K562 (cell line): ENCODE data around the gene RNF26. TPM values are rescaled to one million over a fixed set of nuclear protein-coding genes. Genes with fewer than 3 reads are reported as not detected.

Source experiments
- ATAC-seq: fragments of 200-7000 bp; cut with Tn5 transposase; 3 replicates; pipeline ENCODE4 v1.9.1; 2020; ENCODE audit warnings: moderate library complexity
- BruUV-seq: library from RNA; stranded (reverse); fragments of 400-500 nt; replicated peaks from 2 replicates; lab custom pipeline; 2021; lab: Mats Ljungman, UMichigan
- CTCF ChIA-PET: fragments of 300-600 bp; formaldehyde crosslinking; extraction: SDS; loops from one replicate; lab custom pipeline; 2021; ENCODE audit warnings: low intra/inter-chr PET ratio; lab: Yijun Ruan, JAX
- POLR2A ChIA-PET: fragments of 300-600, 350-650 bp; sonication (Branson Sonifier 250); formaldehyde crosslinking; extraction: SDS; loops from one replicate; lab custom pipeline; 2021; ENCODE audit warnings: antibody characterized with exemption, inconsistent platforms; lab: Yijun Ruan, JAX
- DNase-seq, 4 experiments: peaks; one replicate each; pipeline versions ENCODE4 v3.0.0 to v3.0.0-alpha.2; 2011 to 2018; ENCODE audit warnings: low spot score in 3 of 4, mixed read lengths in 3 of 4; ENCODE audit errors: extremely low read depth in 1 of 4
- FAIRE-seq: peaks from 2 replicates; lab custom pipeline; 2011; peaks lifted over from hg19 to GRCh38; lab: Jason Lieb, UNC
- H2AFZ ChIP-seq: 2 replicates; pipeline ENCODE4 v1.6.0; 2011; ENCODE audit warnings: low read depth, low read length, control low read depth, inconsistent platforms
- H3K27ac ChIP-seq: fragments of 200-600 bp; 3 replicates; pipeline ENCODE4 v1.8.0; 2011; ENCODE audit warnings: low read depth, mild to moderate bottlenecking, control low read depth, inconsistent platforms, low read length, moderate library complexity, mixed read lengths; ENCODE audit errors: extremely low read depth
- H3K27me3 ChIP-seq, 2 experiments: fragments of 300-600 bp in 1 of 2; 2 replicates in 1 of 2; 3 replicates in 1 of 2; pipeline versions ENCODE4 v1.6.0 to v1.8.0; 2011; ENCODE audit warnings: inconsistent platforms in 2 of 2, low read length in 2 of 2, mild to moderate bottlenecking in 1 of 2, mixed read lengths in 1 of 2, moderate library complexity in 1 of 2; ENCODE audit not compliant: control insufficient read depth in 2 of 2, insufficient read depth in 2 of 2
- H3K36me3 ChIP-seq: fragments of 300-600 bp; 3 replicates; pipeline ENCODE4 v1.8.0; 2011; ENCODE audit warnings: mild to moderate bottlenecking, low read length, inconsistent platforms; ENCODE audit not compliant: control insufficient read depth, insufficient read depth
- H3K4me1 ChIP-seq, 2 experiments: fragments of 200-600 bp in 1 of 2; replicated peaks in 1 of 2; 2 replicates in 1 of 2; 3 replicates in 1 of 2; pipeline versions ENCODE4 v1.5.1 to v1.8.0; 2011; ENCODE audit warnings: inconsistent platforms in 2 of 2, low read length in 2 of 2, mild to moderate bottlenecking in 1 of 2, mixed read lengths in 1 of 2, moderate library complexity in 1 of 2; ENCODE audit not compliant: control insufficient read depth in 2 of 2, insufficient read depth in 2 of 2
- H3K4me2 ChIP-seq: 2 replicates; pipeline ENCODE4 v1.6.1; 2011; ENCODE audit warnings: low read length, control low read depth, inconsistent platforms, mixed read lengths; ENCODE audit not compliant: insufficient read depth
- H3K4me3 ChIP-seq: fragments of 200-600 bp; sonication (generic), shearing (Covaris generic); 2 replicates; pipeline ENCODE4 v1.5.1; 2016; ENCODE audit warnings: control low read depth, inconsistent platforms
- H3K79me2 ChIP-seq: fragments of 200-600 bp; 3 replicates; pipeline ENCODE4 v1.8.0; 2011; ENCODE audit warnings: low read length, inconsistent platforms; ENCODE audit not compliant: control insufficient read depth, insufficient read depth
- H3K9ac ChIP-seq, 2 experiments: 2 replicates each; pipeline versions ENCODE4 v1.6.0 to v1.6.1; 2011; ENCODE audit warnings: low read depth in 2 of 2, low read length in 2 of 2, control low read depth in 1 of 2, inconsistent platforms in 1 of 2, mild to moderate bottlenecking in 1 of 2, mixed read lengths in 1 of 2; ENCODE audit not compliant: insufficient read depth in 1 of 2
- H3K9me1 ChIP-seq: one replicate; pipeline ENCODE4 v1.6.0; 2011; ENCODE audit warnings: inconsistent platforms, mild to moderate bottlenecking, low read length, moderate library complexity; ENCODE audit not compliant: control insufficient read depth, insufficient read depth
- H3K9me3 ChIP-seq: replicated peaks from 2 replicates; pipeline ENCODE4 v1.5.1; 2011; ENCODE audit warnings: low read depth, low read length, inconsistent platforms; ENCODE audit not compliant: control insufficient read depth, insufficient read depth
- H4K20me1 ChIP-seq: replicated peaks from 2 replicates; pipeline ENCODE4 v1.6.1; 2011; ENCODE audit warnings: low read length, inconsistent platforms, mixed read lengths; ENCODE audit not compliant: control insufficient read depth, insufficient read depth
- NCOA2 ChIP-seq, 2 experiments: fragments of 450-650 bp; IDR thresholded peaks; 2 replicates each; pipeline ENCODE4 v1.6.1; 2018; ENCODE audit warnings: mild to moderate bottlenecking in 2 of 2, moderate library complexity in 1 of 2; ENCODE audit not compliant: partially characterized antibody in 2 of 2
- NFATC3 ChIP-seq: fragments of 450-650 bp; IDR thresholded peaks from 2 replicates; pipeline ENCODE4 v1.6.1; 2017; ENCODE audit warnings: mild to moderate bottlenecking
- SRF ChIP-seq, 2 experiments: fragments of 250-450, 450-650 bp in 1 of 2; sonication (Bioruptor Pico) in 1 of 2; sonication (generic) in 1 of 2; formaldehyde crosslinking; IDR thresholded peaks; 2 replicates each; pipeline versions ENCODE4 v1.5.0 to v1.5.1; 2020 to 2022; ENCODE audit warnings: mild to moderate bottlenecking in 1 of 2, missing genetic modification reagents in 1 of 2
- STAT5B ChIP-seq: fragments of 250-450 bp; sonication (Bioruptor Pico); IDR thresholded peaks from 2 replicates; pipeline ENCODE4 v1.8.0; 2021; ENCODE audit warnings: mild to moderate bottlenecking, inconsistent platforms
- TSC22D4 ChIP-seq: fragments of 450-650 bp; IDR thresholded peaks from 2 replicates; pipeline ENCODE4 v1.6.1; 2016; ENCODE audit warnings: missing genetic modification characterization, missing biosample characterization, control low read depth
- ZNF232 ChIP-seq: sonication (generic); formaldehyde crosslinking; IDR thresholded peaks from 2 replicates; pipeline ENCODE4 v1.8.0; 2022; ENCODE audit warnings: mild to moderate bottlenecking, missing genetic modification reagents
- WGBS: fragments of 100-300 bp; shearing (Covaris generic); methylation state at CpG from one replicate; pipeline ENCODE4 v1.1.6; 2016; ENCODE audit warnings: low coverage, mixed read lengths; ENCODE audit not compliant: insufficient coverage; ENCODE audit errors: missing lambda C conversion rate; 5-methylcytosine and 5-hydroxymethylcytosine counted together
- in situ Hi-C: fragments of 300-500 bp; cut with MboI; formaldehyde crosslinking; loops from 4 replicates; pipeline ENCODE4 v1.15.0; 2018; ENCODE audit warnings: inconsistent platforms, mixed read lengths
- intact Hi-C: fragments of 100-400 bp; cut with micrococcal nuclease; formaldehyde crosslinking; loops from 2 replicates; pipeline ENCODE4 v1.14.2; 2022
- polyA plus RNA-seq, 8 experiments: library from polyadenylated mRNA; depleted of rRNA in 4 of 8; stranded (reverse) in 5 of 8; unstranded in 3 of 8; fragments of >200 nt; fragmentation: Nextera tagmentation in 2 of 8; fragmentation: Illumina TruSeq in 1 of 8; extraction: Ambion mirVana in 2 of 8; extraction: Trizol in 1 of 8; gene quantifications; 2 replicates each; pipeline versions ENCODE4 v1.2.1 to v1.2.3, GENCODE V29; 2011 to 2014; ENCODE audit warnings: inconsistent platforms in 1 of 8, missing spikeins in 1 of 8
- total RNA-seq, 7 experiments: library from RNA; depleted of rRNA in 6 of 7; stranded (reverse); fragments of >200 nt in 6 of 7; fragmentation: Illumina TruSeq in 2 of 7; extraction: Trizol in 2 of 7; gene quantifications; 2 replicates each; pipeline versions ENCODE4 v1.2.1 to v1.2.3, GENCODE V29; 2011 to 2021; ENCODE audit warnings: low replicate concordance in 1 of 7
- TF ChIP-seq, protein P1 (sequence below), 2 experiments: fragments of 200-800 bp in 1 of 2; sonication (Bioruptor generic) in 1 of 2; sonication (generic) in 1 of 2; formaldehyde crosslinking in 1 of 2; IDR thresholded peaks in 1 of 2; conservative IDR thresholded peaks in 1 of 2; 2 replicates each; pipeline versions ENCODE4 v1.5.0 to v1.6.1; 2016 to 2020; ENCODE audit warnings: missing compliant biosample characterization in 1 of 2, missing genetic modification characterization in 1 of 2, missing genetic modification reagents in 1 of 2
- TF ChIP-seq, protein P2 (sequence below): fragments of 200-800 bp; sonication (Bioruptor generic); IDR thresholded peaks from 2 replicates; pipeline ENCODE4 v1.6.1; 2016; ENCODE audit warnings: missing genetic modification characterization, missing compliant biosample characterization
- TF ChIP-seq, protein P3 (sequence below): IDR thresholded peaks from 2 replicates; pipeline ENCODE4 v1.6.1; 2011; ENCODE audit warnings: borderline replicate concordance, low read depth, mild to moderate bottlenecking, moderate library complexity, low read length; ENCODE audit not compliant: insufficient read depth, poor library complexity, severe bottlenecking

RNF26 gene
- total and polyA plus RNA-seq, 9 of the 15 experiments (the other 6 are each of a cell fraction or from before 2014, with no cell fraction given) = 5.3 to 53.6 (median 12.7) TPM

DNA sequence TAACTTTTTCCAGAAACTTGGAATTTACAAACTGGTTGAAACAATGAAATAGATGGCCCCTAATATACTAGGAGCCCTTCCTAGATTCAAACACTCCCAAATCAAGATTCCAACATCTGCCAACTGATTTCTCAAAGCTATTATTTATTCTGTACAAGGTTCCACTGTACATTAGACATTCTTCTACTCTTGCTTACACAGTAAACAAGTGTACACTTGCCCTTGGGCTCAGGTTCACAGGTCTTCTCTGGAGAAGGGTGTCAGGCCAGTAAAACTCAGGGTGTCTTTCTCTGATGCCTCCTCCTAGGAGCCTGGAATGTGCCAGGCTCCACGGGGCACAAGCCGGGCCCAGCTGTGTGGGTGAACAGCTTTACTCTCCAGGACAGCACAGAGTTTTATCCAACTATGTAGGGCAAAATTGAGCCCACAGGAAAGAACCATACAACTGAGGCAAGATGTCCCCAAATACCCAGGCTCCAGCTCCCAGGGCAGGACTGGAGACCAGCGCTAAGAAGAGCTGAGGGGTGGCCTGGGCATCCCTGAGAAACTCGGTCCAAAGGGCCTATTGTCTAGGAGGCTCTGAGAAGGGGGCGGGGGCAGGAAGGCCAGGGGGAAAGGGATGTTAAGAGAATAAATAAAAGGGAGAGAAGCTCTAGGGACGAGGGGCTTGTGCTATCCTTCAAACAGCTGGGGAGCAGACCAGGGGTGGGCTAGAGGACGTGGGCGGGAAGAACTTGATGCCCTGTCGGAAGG, 20.9 kb downstream of the RNF26 start:
- no peaks in the 10 kb centered on the region for H4K20me1 ChIP-seq
- DNase-seq (no peak), FAIRE-seq (no peak), ATAC-seq (no peak)
- no peaks in the 10 kb centered on the region for H3K9me3 ChIP-seq
- H3K27ac ChIP-seq = no peak overlapping the region
- BruUV-seq = no TSS peak
- peaks cover 44% of the 10 kb centered on the region for H3K36me3 ChIP-seq
- no peak overlapping the region for H3K4me3 ChIP-seq
- ChIA-PET POLR2A (interaction anchor here (1.2 kb wide), 1 partner anchor 18 kb away, joined by 9 read pairs; no protein-coding TSS in a partner anchor), CTCF (interaction anchor here (0.5 to 4.1 kb wide), 7 partner anchors 13 to 179 kb away, joined by 3 to 51 read pairs (median 5); partner anchors contain the start of gene USP2)
- H3K9ac ChIP-seq = no peak overlapping the region
- H3K4me1 ChIP-seq = peaks cover 4 to 11% of the 10 kb centered on the region in 2 experiments; a peak in 4 of 5 replicates
- no peak overlapping the region for H3K4me2 ChIP-seq
- H3K79me2 ChIP-seq = no peaks in the 10 kb centered on the region
- H2AFZ ChIP-seq = no peak overlapping the region
- H3K9me1 ChIP-seq = no peaks in the 10 kb centered on the region
- in situ Hi-C loops (loop anchor here (5.0 kb wide), 1 partner anchor 117 kb away; no protein-coding TSS in a partner anchor), intact Hi-C loops (loop anchor here (10.0 kb wide), 1 partner anchor 860 kb away; the partner anchor contains the start of gene OAF)
- 54% methylated on average over 9 of the region's 9 CpGs for WGBS
- no peaks in the 10 kb centered on the region for H3K27me3 ChIP-seq
- no peak for TF ChIP-seq NCOA2 (IDR thresholded peaks at IDR 0.05; ENCODE audit: partially characterized antibody in 2 of 2)
- TF ChIP-seq, protein P1, sequence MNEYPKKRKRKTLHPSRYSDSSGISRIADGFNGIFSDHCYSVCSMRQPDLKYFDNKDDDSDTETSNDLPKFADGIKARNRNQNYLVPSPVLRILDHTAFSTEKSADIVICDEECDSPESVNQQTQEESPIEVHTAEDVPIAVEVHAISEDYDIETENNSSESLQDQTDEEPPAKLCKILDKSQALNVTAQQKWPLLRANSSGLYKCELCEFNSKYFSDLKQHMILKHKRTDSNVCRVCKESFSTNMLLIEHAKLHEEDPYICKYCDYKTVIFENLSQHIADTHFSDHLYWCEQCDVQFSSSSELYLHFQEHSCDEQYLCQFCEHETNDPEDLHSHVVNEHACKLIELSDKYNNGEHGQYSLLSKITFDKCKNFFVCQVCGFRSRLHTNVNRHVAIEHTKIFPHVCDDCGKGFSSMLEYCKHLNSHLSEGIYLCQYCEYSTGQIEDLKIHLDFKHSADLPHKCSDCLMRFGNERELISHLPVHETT (CRISPR knock-in tag; conservative IDR thresholded peaks at IDR 0.05 in 1 of 2, IDR thresholded peaks at IDR 0.05 in 1 of 2) = no peak
- no peak for TF ChIP-seq SRF (CRISPR knock-in tag; IDR thresholded peaks at IDR 0.05)
- TF ChIP-seq, protein P2, sequence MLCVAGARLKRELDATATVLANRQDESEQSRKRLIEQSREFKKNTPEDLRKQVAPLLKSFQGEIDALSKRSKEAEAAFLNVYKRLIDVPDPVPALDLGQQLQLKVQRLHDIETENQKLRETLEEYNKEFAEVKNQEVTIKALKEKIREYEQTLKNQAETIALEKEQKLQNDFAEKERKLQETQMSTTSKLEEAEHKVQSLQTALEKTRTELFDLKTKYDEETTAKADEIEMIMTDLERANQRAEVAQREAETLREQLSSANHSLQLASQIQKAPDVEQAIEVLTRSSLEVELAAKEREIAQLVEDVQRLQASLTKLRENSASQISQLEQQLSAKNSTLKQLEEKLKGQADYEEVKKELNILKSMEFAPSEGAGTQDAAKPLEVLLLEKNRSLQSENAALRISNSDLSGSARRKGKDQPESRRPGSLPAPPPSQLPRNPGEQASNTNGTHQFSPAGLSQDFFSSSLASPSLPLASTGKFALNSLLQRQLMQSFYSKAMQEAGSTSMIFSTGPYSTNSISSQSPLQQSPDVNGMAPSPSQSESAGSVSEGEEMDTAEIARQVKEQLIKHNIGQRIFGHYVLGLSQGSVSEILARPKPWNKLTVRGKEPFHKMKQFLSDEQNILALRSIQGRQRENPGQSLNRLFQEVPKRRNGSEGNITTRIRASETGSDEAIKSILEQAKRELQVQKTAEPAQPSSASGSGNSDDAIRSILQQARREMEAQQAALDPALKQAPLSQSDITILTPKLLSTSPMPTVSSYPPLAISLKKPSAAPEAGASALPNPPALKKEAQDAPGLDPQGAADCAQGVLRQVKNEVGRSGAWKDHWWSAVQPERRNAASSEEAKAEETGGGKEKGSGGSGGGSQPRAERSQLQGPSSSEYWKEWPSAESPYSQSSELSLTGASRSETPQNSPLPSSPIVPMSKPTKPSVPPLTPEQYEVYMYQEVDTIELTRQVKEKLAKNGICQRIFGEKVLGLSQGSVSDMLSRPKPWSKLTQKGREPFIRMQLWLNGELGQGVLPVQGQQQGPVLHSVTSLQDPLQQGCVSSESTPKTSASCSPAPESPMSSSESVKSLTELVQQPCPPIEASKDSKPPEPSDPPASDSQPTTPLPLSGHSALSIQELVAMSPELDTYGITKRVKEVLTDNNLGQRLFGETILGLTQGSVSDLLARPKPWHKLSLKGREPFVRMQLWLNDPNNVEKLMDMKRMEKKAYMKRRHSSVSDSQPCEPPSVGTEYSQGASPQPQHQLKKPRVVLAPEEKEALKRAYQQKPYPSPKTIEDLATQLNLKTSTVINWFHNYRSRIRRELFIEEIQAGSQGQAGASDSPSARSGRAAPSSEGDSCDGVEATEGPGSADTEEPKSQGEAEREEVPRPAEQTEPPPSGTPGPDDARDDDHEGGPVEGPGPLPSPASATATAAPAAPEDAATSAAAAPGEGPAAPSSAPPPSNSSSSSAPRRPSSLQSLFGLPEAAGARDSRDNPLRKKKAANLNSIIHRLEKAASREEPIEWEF (CRISPR knock-in tag) = no peak
- TF ChIP-seq NFATC3 = no peak
- no peak for TF ChIP-seq STAT5B (CRISPR knock-in tag)
- TF ChIP-seq TSC22D4 = no peak
- no peak for TF ChIP-seq ZNF232
- TF ChIP-seq, protein P3, sequence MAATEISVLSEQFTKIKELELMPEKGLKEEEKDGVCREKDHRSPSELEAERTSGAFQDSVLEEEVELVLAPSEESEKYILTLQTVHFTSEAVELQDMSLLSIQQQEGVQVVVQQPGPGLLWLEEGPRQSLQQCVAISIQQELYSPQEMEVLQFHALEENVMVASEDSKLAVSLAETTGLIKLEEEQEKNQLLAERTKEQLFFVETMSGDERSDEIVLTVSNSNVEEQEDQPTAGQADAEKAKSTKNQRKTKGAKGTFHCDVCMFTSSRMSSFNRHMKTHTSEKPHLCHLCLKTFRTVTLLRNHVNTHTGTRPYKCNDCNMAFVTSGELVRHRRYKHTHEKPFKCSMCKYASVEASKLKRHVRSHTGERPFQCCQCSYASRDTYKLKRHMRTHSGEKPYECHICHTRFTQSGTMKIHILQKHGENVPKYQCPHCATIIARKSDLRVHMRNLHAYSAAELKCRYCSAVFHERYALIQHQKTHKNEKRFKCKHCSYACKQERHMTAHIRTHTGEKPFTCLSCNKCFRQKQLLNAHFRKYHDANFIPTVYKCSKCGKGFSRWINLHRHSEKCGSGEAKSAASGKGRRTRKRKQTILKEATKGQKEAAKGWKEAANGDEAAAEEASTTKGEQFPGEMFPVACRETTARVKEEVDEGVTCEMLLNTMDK = no peak
